Mesendoderm (in vitro differentiated cells): ENCODE results near the gene CAMTA1.

Source experiments
- DNase-seq: peaks from one replicate; pipeline ENCODE4 v3.0.0; 2013
- H2AK5ac ChIP-seq: 2 replicates; pipeline ENCODE4 v1.6.1; 2013; ENCODE audit warnings: low read length, inconsistent platforms
- H2BK120ac ChIP-seq: 2 replicates; pipeline ENCODE4 v1.6.1; 2013; ENCODE audit warnings: low read depth, mild to moderate bottlenecking, low read length, moderate library complexity, mixed read lengths
- H2BK15ac ChIP-seq: replicated peaks from 2 replicates; pipeline ENCODE4 v1.6.1; 2013; ENCODE audit warnings: low read depth, mild to moderate bottlenecking, moderate library complexity
- H2BK5ac ChIP-seq: 2 replicates; pipeline ENCODE4 v1.6.1; 2013; ENCODE audit warnings: low read length, inconsistent platforms
- H3K18ac ChIP-seq: 2 replicates; pipeline ENCODE4 v1.6.1; 2013; ENCODE audit warnings: mild to moderate bottlenecking, low read length, mixed read lengths
- H3K23ac ChIP-seq: one replicate; pipeline ENCODE4 v1.6.1; 2013; ENCODE audit warnings: low read length
- H3K27ac ChIP-seq: 2 replicates; pipeline ENCODE4 v1.5.1; 2013; ENCODE audit warnings: low read depth, mild to moderate bottlenecking, inconsistent platforms, low read length, moderate library complexity
- H3K27me3 ChIP-seq: 2 replicates; pipeline ENCODE4 v1.6.1; 2013; ENCODE audit warnings: low read length, control low read depth, mild to moderate bottlenecking, inconsistent platforms; ENCODE audit not compliant: insufficient read depth, poor library complexity
- H3K36me3 ChIP-seq: 2 replicates; pipeline ENCODE4 v1.6.1; 2013; ENCODE audit warnings: low read length, inconsistent platforms; ENCODE audit not compliant: control insufficient read depth, insufficient read depth
- H3K4ac ChIP-seq: one replicate; pipeline ENCODE4 v1.6.1; 2013; ENCODE audit warnings: low read depth, mild to moderate bottlenecking, low read length, moderate library complexity
- H3K4me1 ChIP-seq: 2 replicates; pipeline ENCODE4 v1.6.1; 2013; ENCODE audit warnings: low read depth, low read length, inconsistent platforms; ENCODE audit not compliant: control insufficient read depth
- H3K4me2 ChIP-seq: 2 replicates; pipeline ENCODE4 v1.6.1; 2013; ENCODE audit warnings: low read length
- H3K4me3 ChIP-seq: 2 replicates; pipeline ENCODE4 v1.5.1; 2013; ENCODE audit warnings: mild to moderate bottlenecking, low read length
- H3K56ac ChIP-seq: one replicate; pipeline ENCODE4 v1.6.1; 2013; ENCODE audit warnings: low read length
- H3K79me1 ChIP-seq: 2 replicates; pipeline ENCODE4 v1.6.1; 2013; ENCODE audit warnings: low read length, inconsistent platforms
- H3K79me2 ChIP-seq: 2 replicates; pipeline ENCODE4 v1.6.1; 2013; ENCODE audit warnings: mild to moderate bottlenecking, low read length; ENCODE audit not compliant: control insufficient read depth, insufficient read depth
- H3K9ac ChIP-seq: 2 replicates; pipeline ENCODE4 v1.6.1; 2013; ENCODE audit warnings: low read length, inconsistent platforms
- H4K5ac ChIP-seq: one replicate; pipeline ENCODE4 v1.6.1; 2013; ENCODE audit warnings: low read length
- H4K8ac ChIP-seq: one replicate; pipeline ENCODE4 v1.6.1; 2013; ENCODE audit warnings: low read depth, mild to moderate bottlenecking, control low read depth, low read length, moderate library complexity
- WGBS: extraction: QIAGEN DNeasy Blood & Tissue Kit; methylation state at CpG from one replicate; pipeline ENCODE4 v1.1.7; 2013; ENCODE audit warnings: low lambda C conversion rate, missing lambda C conversion rate; ENCODE audit not compliant: insufficient coverage; ENCODE audit errors: extremely low coverage; 5-methylcytosine and 5-hydroxymethylcytosine counted together

CAMTA1 gene

DNA sequence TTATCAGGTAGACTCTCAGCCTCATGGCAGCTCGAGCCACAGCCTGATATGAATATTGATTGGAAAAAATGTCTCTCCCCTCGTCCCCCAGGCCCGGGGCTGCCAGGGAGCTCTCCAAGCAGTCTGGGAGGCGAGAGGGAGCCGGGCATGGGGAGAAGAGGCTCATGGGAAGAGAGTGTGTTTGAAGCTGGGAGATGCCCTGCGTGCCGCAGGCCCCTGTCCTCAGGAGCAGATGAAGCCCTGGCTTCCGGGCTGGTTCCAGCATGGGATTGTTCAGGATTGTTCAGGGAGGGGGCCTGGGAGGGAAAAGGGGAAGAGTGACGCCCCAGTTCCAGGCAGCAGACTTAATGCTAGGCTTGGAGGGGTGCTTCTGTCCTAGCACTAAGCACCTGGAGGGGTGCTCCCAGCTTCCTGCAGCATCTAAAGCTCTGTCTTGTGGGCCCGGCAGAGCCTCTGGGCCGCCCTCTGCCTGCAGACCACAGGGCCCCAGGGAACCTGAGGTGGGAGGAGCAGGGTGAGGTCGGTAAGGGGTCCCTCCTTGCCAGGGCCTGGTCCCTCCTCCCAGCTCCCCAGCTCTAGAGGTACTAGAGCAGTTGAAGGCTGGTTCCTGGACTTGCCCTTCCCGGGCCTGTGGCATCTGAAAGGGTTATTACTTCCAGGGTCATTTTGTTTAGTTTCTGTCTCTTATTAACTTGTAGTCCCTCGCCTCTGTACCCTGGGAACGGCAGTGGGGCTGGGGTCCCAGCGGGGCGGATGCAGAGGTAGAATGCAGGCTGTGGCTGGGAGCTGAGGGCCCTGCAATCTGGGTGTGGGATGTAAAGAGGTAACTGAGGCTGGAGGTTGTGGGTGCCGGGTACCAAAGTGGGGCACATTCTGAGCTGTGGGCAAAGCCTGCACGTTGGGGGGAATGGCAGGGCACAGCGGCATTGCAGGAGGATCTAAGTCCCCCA is 651.1 kb downstream of the CAMTA1 start:
- H3K79me1 ChIP-seq: no peaks in the 10 kb centered on the region
- no peak for DNase-seq
- no peak overlapping the region for H3K4ac ChIP-seq
- H2AK5ac ChIP-seq: no peak overlapping the region
- H2BK120ac ChIP-seq: no peak overlapping the region
- no peak overlapping the region for H4K5ac ChIP-seq
- no peak overlapping the region for H2BK15ac ChIP-seq
- no peak overlapping the region for H3K23ac ChIP-seq
- no peaks in the 10 kb centered on the region for H3K36me3 ChIP-seq
- H3K27ac ChIP-seq: no peak overlapping the region
- no peak overlapping the region for H3K9ac ChIP-seq
- no peak overlapping the region for H4K8ac ChIP-seq
- H3K4me1 ChIP-seq: no peaks in the 10 kb centered on the region
- H3K18ac ChIP-seq: no peak overlapping the region
- no peaks in the 10 kb centered on the region for H3K79me2 ChIP-seq
- WGBS: no CpG with 5 or more reads among the region's 20 CpGs
- H3K27me3 ChIP-seq: no peaks in the 10 kb centered on the region
- H2BK5ac ChIP-seq: no peak overlapping the region
- H3K4me2 ChIP-seq: no peak overlapping the region
- H3K56ac ChIP-seq: no peak overlapping the region
- no peak overlapping the region for H3K4me3 ChIP-seq

DNA sequence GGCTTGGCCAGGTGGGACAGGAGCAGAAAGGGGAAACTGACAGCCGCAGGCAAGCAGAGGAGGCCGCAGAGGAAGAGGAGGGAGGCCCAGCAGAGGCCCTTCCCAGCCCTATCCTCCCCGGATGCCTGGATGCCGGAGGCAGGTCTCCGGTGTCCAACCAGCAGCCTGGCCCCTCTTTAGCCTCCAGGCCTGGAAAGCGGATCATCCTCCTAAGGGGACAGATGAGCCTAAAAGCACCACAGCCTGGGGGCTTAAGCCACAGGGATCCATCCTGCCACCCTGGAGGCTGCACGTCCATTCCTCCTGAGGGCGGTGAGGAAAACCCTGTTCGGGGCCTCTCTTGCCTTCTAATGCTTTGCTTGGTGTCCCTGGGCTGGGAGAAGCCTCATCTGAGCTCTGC is 651.8 kb downstream of the CAMTA1 start:
- no peak overlapping the region for H4K8ac ChIP-seq
- H3K27ac ChIP-seq: no peak overlapping the region
- no peak overlapping the region for H2AK5ac ChIP-seq
- no peak overlapping the region for H3K4me2 ChIP-seq
- DNase-seq: no peak
- no peak overlapping the region for H3K4me3 ChIP-seq
- H3K4ac ChIP-seq: no peak overlapping the region
- H3K27me3 ChIP-seq: no peaks in the 10 kb centered on the region
- H2BK120ac ChIP-seq: no peak overlapping the region
- H3K18ac ChIP-seq: no peak overlapping the region
- no peaks in the 10 kb centered on the region for H3K79me1 ChIP-seq
- no peak overlapping the region for H3K56ac ChIP-seq
- no CpG with 5 or more reads among the region's 9 CpGs for WGBS
- no peak overlapping the region for H4K5ac ChIP-seq
- H3K36me3 ChIP-seq: no peaks in the 10 kb centered on the region
- H3K23ac ChIP-seq: no peak overlapping the region
- H3K9ac ChIP-seq: no peak overlapping the region
- no peak overlapping the region for H2BK5ac ChIP-seq
- no peak overlapping the region for H2BK15ac ChIP-seq
- no peaks in the 10 kb centered on the region for H3K79me2 ChIP-seq
- H3K4me1 ChIP-seq: no peaks in the 10 kb centered on the region

DNA sequence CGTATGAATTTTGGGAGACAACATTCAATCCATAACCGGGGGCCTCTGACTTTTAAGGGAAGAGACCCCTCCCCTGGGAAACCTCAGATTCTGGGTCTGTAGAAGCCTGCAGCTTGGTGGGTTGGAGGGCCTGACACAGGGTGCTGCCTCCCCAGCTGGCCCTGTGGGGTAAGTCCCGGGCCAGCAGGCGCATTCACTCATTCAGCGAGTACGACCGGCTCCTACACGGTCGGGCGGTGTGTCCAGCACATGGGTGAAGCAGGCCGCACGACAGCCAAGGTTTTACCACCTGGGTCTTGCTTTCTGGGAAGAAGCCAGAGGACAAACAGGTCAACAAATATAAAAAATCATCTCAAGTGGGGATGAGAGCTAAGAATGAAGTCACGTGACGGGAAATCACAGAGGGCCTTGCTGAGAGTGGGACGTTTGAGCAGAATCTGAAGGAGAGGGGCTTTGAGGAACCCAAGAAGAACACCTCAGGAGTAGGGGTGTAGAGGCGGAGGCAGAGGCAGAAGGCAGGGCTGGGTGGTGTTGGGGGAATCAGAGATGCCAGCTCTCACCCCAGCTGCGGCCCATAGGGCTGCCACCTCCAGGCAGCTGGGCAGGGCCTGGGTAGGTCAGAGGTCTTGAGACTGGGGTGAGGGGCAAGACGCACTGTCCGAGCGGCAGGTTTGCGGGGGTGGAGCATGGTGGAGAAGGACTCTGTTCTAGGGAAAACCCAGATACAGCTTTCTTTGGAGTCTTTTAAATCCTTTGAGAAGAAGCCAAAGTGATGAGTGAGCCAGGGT is 652.5 kb downstream of the CAMTA1 start:
- H3K27me3 ChIP-seq: no peaks in the 10 kb centered on the region
- H3K79me1 ChIP-seq: no peaks in the 10 kb centered on the region
- H4K8ac ChIP-seq: no peak overlapping the region
- H4K5ac ChIP-seq: no peak overlapping the region
- H3K27ac ChIP-seq: no peak overlapping the region
- no peak overlapping the region for H2BK120ac ChIP-seq
- H3K56ac ChIP-seq: no peak overlapping the region
- no peak overlapping the region for H3K9ac ChIP-seq
- WGBS: no CpG with 5 or more reads among the region's 21 CpGs
- H3K36me3 ChIP-seq: no peaks in the 10 kb centered on the region
- H3K4me3 ChIP-seq: no peak overlapping the region
- no peak overlapping the region for H3K4me2 ChIP-seq
- no peak overlapping the region for H3K18ac ChIP-seq
- no peak overlapping the region for H2BK15ac ChIP-seq
- H2AK5ac ChIP-seq: no peak overlapping the region
- no peak overlapping the region for H3K23ac ChIP-seq
- no peak for DNase-seq
- H3K4ac ChIP-seq: no peak overlapping the region
- H3K79me2 ChIP-seq: no peaks in the 10 kb centered on the region
- H3K4me1 ChIP-seq: no peaks in the 10 kb centered on the region
- H2BK5ac ChIP-seq: no peak overlapping the region

GRCh38 chr1:7438396-7438785 is 653.1 kb downstream of the CAMTA1 start:
- Histone ChIP-seq H3K23ac (no peak overlapping the region), H3K79me1 (no peaks in the 10 kb centered on the region), H2AK5ac (no peak overlapping the region), H3K79me2 (no peaks in the 10 kb centered on the region), H3K27ac (no peak overlapping the region), H3K4me1 (no peaks in the 10 kb centered on the region), H2BK120ac (no peak overlapping the region), H3K4ac (no peak overlapping the region), H3K56ac (no peak overlapping the region), H3K9ac (no peak overlapping the region), H3K18ac (no peak overlapping the region), H3K27me3 (no peaks in the 10 kb centered on the region), H4K8ac (no peak overlapping the region), H2BK15ac (no peak overlapping the region), H3K36me3 (no peaks in the 10 kb centered on the region), H4K5ac (no peak overlapping the region), H3K4me2 (no peak overlapping the region), H3K4me3 (no peak overlapping the region), H2BK5ac (no peak overlapping the region)
- WGBS: no CpG with 5 or more reads among the region's 7 CpGs
- DNase-seq: no peak

GRCh38 chr1:7438921-7439655 is 653.8 kb downstream of the CAMTA1 start:
- WGBS: no CpG with 5 or more reads among the region's 22 CpGs
- H3K4me1 ChIP-seq: no peaks in the 10 kb centered on the region
- H4K5ac ChIP-seq: no peak overlapping the region
- H3K23ac ChIP-seq: no peak overlapping the region
- no peak overlapping the region for H2AK5ac ChIP-seq
- no peak overlapping the region for H2BK15ac ChIP-seq
- H3K4me2 ChIP-seq: no peak overlapping the region
- no peak overlapping the region for H2BK5ac ChIP-seq
- H3K18ac ChIP-seq: no peak overlapping the region
- no peak overlapping the region for H3K9ac ChIP-seq
- H3K79me1 ChIP-seq: no peaks in the 10 kb centered on the region
- H3K4ac ChIP-seq: no peak overlapping the region
- no peak overlapping the region for H3K4me3 ChIP-seq
- no peak overlapping the region for H2BK120ac ChIP-seq
- H3K27ac ChIP-seq: no peak overlapping the region
- no peaks in the 10 kb centered on the region for H3K27me3 ChIP-seq
- H3K36me3 ChIP-seq: no peaks in the 10 kb centered on the region
- no peak for DNase-seq
- H3K56ac ChIP-seq: no peak overlapping the region
- no peaks in the 10 kb centered on the region for H3K79me2 ChIP-seq
- H4K8ac ChIP-seq: no peak overlapping the region
